ENCODE measurements around the gene DNAH2. TPM values are rescaled to one million over a fixed set of nuclear protein-coding genes. Genes with fewer than 3 reads are reported as not detected.

Gene DNAH2
- total and polyA plus RNA-seq, 2 donors (not counting 1 experiment from before 2014, with no cell fraction given), result 0.08 to 0.17 TPM

- peak overlapping the region; percentile 32 for H3K4me2 ChIP-seq (ENCODE audit: extremely low read depth, insufficient read depth, low read length)
Observed at GRCh38 chr17:7840441-7840840, 122.9 kb downstream of the DNAH2 start.

GRCh38 chr17:7840875-7841274 lies 123.3 kb downstream of the DNAH2 start:
- Histone ChIP-seq H3K4me2 (ENCODE audit: extremely low read depth, insufficient read depth, low read length) (peak overlapping the region; percentile 73), H3K9me3 (ENCODE audit: control insufficient read depth, insufficient read depth, low read depth, low read length) (no peaks in the 10 kb centered on the region), H3K9ac (ENCODE audit: insufficient read depth, low read length) (peak overlapping the region; percentile 53), H3K36me3 (ENCODE audit: control insufficient read depth, insufficient read depth, low read length) (peaks cover 13% of the 10 kb centered on the region), H3K4me1 (ENCODE audit: control insufficient read depth, extremely low read depth, insufficient read depth, low read length) (peaks cover 32% of the 10 kb centered on the region), H3K4me3 (replicated peaks in 1 of 4; ENCODE audit: control extremely low read depth in 1 of 4, insufficient read depth in 1 of 4, low read depth in 3 of 4, low read length in 4 of 4) (peak overlapping the region; percentile 21 to 92 (median 78)), H3K27ac (ENCODE audit: insufficient read depth, low read length) (peak overlapping the region; percentile 100), H3K27me3 (ENCODE audit: control insufficient read depth, insufficient read depth, low read length) (no peaks in the 10 kb centered on the region), H2AFZ (ENCODE audit: low read length) (no peak overlapping the region), H4K20me1 (ENCODE audit: control insufficient read depth, extremely low read depth, insufficient read depth, low read length) (no peaks in the 10 kb centered on the region), H3K79me2 (ENCODE audit: control insufficient read depth, insufficient read depth, low read length) (peaks cover 42% of the 10 kb centered on the region)
- no peak for DNase-seq (ENCODE audit: low read depth in 2 of 2)
- TF ChIP-seq CTCF (conservative IDR thresholded peaks at IDR 0.05 in 1 of 2, IDR thresholded peaks at IDR 0.05 in 1 of 2; ENCODE audit: low read depth in 1 of 2, low read length in 2 of 2), result no peak
- no peak for TF ChIP-seq EZH2 (IDR thresholded peaks at IDR 0.05; ENCODE audit: low read length, missing control alignments)

More at GRCh38 chr17:7840441-7840840, 122.9 kb downstream of the DNAH2 start:
- H3K4me1 ChIP-seq (ENCODE audit: control insufficient read depth, extremely low read depth, insufficient read depth, low read length), result peaks cover 30% of the 10 kb centered on the region
- peaks cover 39% of the 10 kb centered on the region for H3K79me2 ChIP-seq (ENCODE audit: control insufficient read depth, insufficient read depth, low read length)
- H3K36me3 ChIP-seq (ENCODE audit: control insufficient read depth, insufficient read depth, low read length), result peaks cover 11% of the 10 kb centered on the region
- no peak for DNase-seq (ENCODE audit: low read depth in 2 of 2)
- H3K9me3 ChIP-seq (ENCODE audit: control insufficient read depth, insufficient read depth, low read depth, low read length), result no peaks in the 10 kb centered on the region
- H3K27me3 ChIP-seq (ENCODE audit: control insufficient read depth, insufficient read depth, low read length), result no peaks in the 10 kb centered on the region
- no peak overlapping the region for H3K9ac ChIP-seq (ENCODE audit: insufficient read depth, low read length)
- peak overlapping the region; percentile 100 for H3K27ac ChIP-seq (ENCODE audit: insufficient read depth, low read length)
- peak overlapping the region in 2 of 4 experiments; percentile 22 to 92 for H3K4me3 ChIP-seq (replicated peaks in 1 of 4; ENCODE audit: control extremely low read depth in 1 of 4, insufficient read depth in 1 of 4, low read depth in 3 of 4, low read length in 4 of 4)
- TF ChIP-seq CTCF (conservative IDR thresholded peaks at IDR 0.05 in 1 of 2, IDR thresholded peaks at IDR 0.05 in 1 of 2; ENCODE audit: low read depth in 1 of 2, low read length in 2 of 2) (no peak), EZH2 (IDR thresholded peaks at IDR 0.05; ENCODE audit: low read length, missing control alignments) (no peak)
- no peak overlapping the region for H2AFZ ChIP-seq (ENCODE audit: low read length)
- H4K20me1 ChIP-seq (ENCODE audit: control insufficient read depth, extremely low read depth, insufficient read depth, low read length), result no peaks in the 10 kb centered on the region

GRCh38 chr17:7841396-7841914 lies 123.9 kb downstream of the DNAH2 start:
- no peaks in the 10 kb centered on the region for H3K9me3 ChIP-seq (ENCODE audit: control insufficient read depth, insufficient read depth, low read depth, low read length)
- no peaks in the 10 kb centered on the region for H3K27me3 ChIP-seq (ENCODE audit: control insufficient read depth, insufficient read depth, low read length)
- H2AFZ ChIP-seq (ENCODE audit: low read length), result no peak overlapping the region
- H3K4me1 ChIP-seq (ENCODE audit: control insufficient read depth, extremely low read depth, insufficient read depth, low read length), result peaks cover 32% of the 10 kb centered on the region
- peaks cover 15% of the 10 kb centered on the region for H3K36me3 ChIP-seq (ENCODE audit: control insufficient read depth, insufficient read depth, low read length)
- H3K9ac ChIP-seq (ENCODE audit: insufficient read depth, low read length), result peak overlapping the region; percentile 98
- peak overlapping the region; percentile 70 to 92 (median 87) for H3K4me3 ChIP-seq (replicated peaks in 1 of 4; ENCODE audit: control extremely low read depth in 1 of 4, insufficient read depth in 1 of 4, low read depth in 3 of 4, low read length in 4 of 4)
- peaks cover 47% of the 10 kb centered on the region for H3K79me2 ChIP-seq (ENCODE audit: control insufficient read depth, insufficient read depth, low read length)
- H4K20me1 ChIP-seq (ENCODE audit: control insufficient read depth, extremely low read depth, insufficient read depth, low read length), result no peaks in the 10 kb centered on the region
- peak; percentile 91 for DNase-seq (ENCODE audit: low read depth in 2 of 2)
- TF ChIP-seq EZH2 (IDR thresholded peaks at IDR 0.05; ENCODE audit: low read length, missing control alignments), result no peak
- no peak for TF ChIP-seq CTCF (conservative IDR thresholded peaks at IDR 0.05 in 1 of 2, IDR thresholded peaks at IDR 0.05 in 1 of 2; ENCODE audit: low read depth in 1 of 2, low read length in 2 of 2)
- peak overlapping the region; percentile 86 for H3K4me2 ChIP-seq (ENCODE audit: extremely low read depth, insufficient read depth, low read length)
- H3K27ac ChIP-seq (ENCODE audit: insufficient read depth, low read length), result peak overlapping the region; percentile 100

Measured in fibroblast of lung (primary cell).